A549 (cell line): ENCODE measurements around the gene GON7. TPM values are rescaled to one million over a fixed set of nuclear protein-coding genes. Genes with fewer than 3 reads are reported as not detected.

Source experiments
- ATAC-seq, 2 experiments: fragments of 200-7000 bp in 1 of 2; fragments of >200 bp in 1 of 2; cut with Nextera tagmentation in 1 of 2; cut with Tn5 transposase in 1 of 2; 3 replicates each; pipeline versions ENCODE4 v1.8.0 to v1.9.1; 2018 to 2020; ENCODE audit warnings: mild to moderate bottlenecking in 1 of 2, moderate library complexity in 1 of 2
- CTCF ChIA-PET: fragments of 300-600 bp; sonication (Branson Sonifier 250); formaldehyde crosslinking; extraction: SDS; loops from one replicate; lab custom pipeline; 2021; ENCODE audit warnings: antibody characterized with exemption, inconsistent platforms; lab: Yijun Ruan, JAX
- POLR2A ChIA-PET: fragments of 350-600 bp; formaldehyde crosslinking; extraction: SDS; loops from one replicate; lab custom pipeline; 2021; ENCODE audit warnings: antibody characterized with exemption, inconsistent platforms; lab: Yijun Ruan, JAX
- DNase-seq, 2 experiments: peaks; one replicate each; pipeline versions ENCODE4 v3.0.0 to v3.0.0-alpha.2; 2011 to 2016; ENCODE audit warnings: low read depth in 1 of 2, low spot score in 1 of 2
- FAIRE-seq: peaks from 2 replicates; lab custom pipeline; 2011; peaks lifted over from hg19 to GRCh38; lab: Jason Lieb, UNC
- H3K27ac ChIP-seq, 2 experiments: fragments of >200 bp; sonication (Bioruptor Twin); formaldehyde crosslinking; 3 replicates each; pipeline ENCODE4 v1.5.1; 2016 to 2017
- H3K4me1 ChIP-seq: fragments of >200 bp; sonication (Bioruptor Twin); formaldehyde crosslinking; 3 replicates; pipeline ENCODE4 v1.6.1; 2016
- H3K4me2 ChIP-seq: fragments of >200 bp; sonication (Bioruptor Twin); formaldehyde crosslinking; 3 replicates; pipeline ENCODE4 v1.6.1; 2016
- H3K4me3 ChIP-seq: fragments of >200 bp; sonication (Bioruptor Twin); formaldehyde crosslinking; 3 replicates; pipeline ENCODE4 v1.5.1; 2016
- H3K9me3 ChIP-seq: fragments of >200 bp; sonication (Bioruptor Twin); formaldehyde crosslinking; 3 replicates; pipeline ENCODE4 v1.6.1; 2016
- CHD2 ChIP-seq: fragments of 150-350 bp; IDR thresholded peaks from 2 replicates; pipeline ENCODE4 v1.6.1; 2014; ENCODE audit warnings: low read length; ENCODE audit not compliant: partially characterized antibody
- FOSL2 ChIP-seq, 2 experiments: fragments of 450-650 bp in 1 of 2; fragments of >200 bp in 1 of 2; sonication (Bioruptor Twin) in 1 of 2; formaldehyde crosslinking; IDR thresholded peaks; 2 replicates each; pipeline versions ENCODE4 v1.5.0 to v1.6.1; 2016 to 2020; ENCODE audit warnings: mild to moderate bottlenecking in 1 of 2, moderate library complexity in 1 of 2
- GATA3 ChIP-seq: IDR thresholded peaks from 2 replicates; pipeline ENCODE4 v1.6.1; 2012; ENCODE audit warnings: borderline replicate concordance
- JUN ChIP-seq, 2 experiments: fragments of >200 bp; sonication (Bioruptor Twin); formaldehyde crosslinking; IDR thresholded peaks; 2 replicates in 1 of 2; 3 replicates in 1 of 2; pipeline ENCODE4 v1.6.1; 2016 to 2017
- KDM1A ChIP-seq: fragments of 200-600 bp; sonication (generic); IDR thresholded peaks from 2 replicates; pipeline ENCODE4 v1.6.1; 2016; ENCODE audit warnings: low read depth, mild to moderate bottlenecking
- KDM5A ChIP-seq: fragments of 200-600 bp; sonication (generic); IDR thresholded peaks from 2 replicates; pipeline ENCODE4 v1.6.1; 2016; ENCODE audit warnings: antibody characterized with exemption, mild to moderate bottlenecking
- MAZ ChIP-seq: fragments of 150-350 bp; IDR thresholded peaks from 2 replicates; pipeline ENCODE4 v1.6.1; 2014; ENCODE audit warnings: antibody characterized with exemption, low read depth, low read length, borderline replicate concordance
- NFE2L2 ChIP-seq: fragments of 150-350 bp; conservative IDR thresholded peaks from 2 replicates; pipeline ENCODE4 v1.6.1; 2014; ENCODE audit warnings: low read length
- PHF8 ChIP-seq: fragments of 200-600 bp; sonication (generic); IDR thresholded peaks from 2 replicates; pipeline ENCODE4 v1.6.1; 2016; ENCODE audit warnings: low read depth, mild to moderate bottlenecking, antibody characterized with exemption, moderate library complexity, borderline replicate concordance
- POLR2A ChIP-seq: IDR thresholded peaks from 2 replicates; pipeline ENCODE4 v1.6.1; 2012; ENCODE audit warnings: mild to moderate bottlenecking, low read length
- POLR2AphosphoS2 ChIP-seq: conservative IDR thresholded peaks from 2 replicates; pipeline ENCODE4 v1.6.1; 2012; ENCODE audit warnings: low read length, improper control_type of control experiment, inconsistent platforms
- RCOR1 ChIP-seq: fragments of 150-350 bp; IDR thresholded peaks from 2 replicates; pipeline ENCODE4 v1.6.1; 2014; ENCODE audit warnings: antibody characterized with exemption, low read length, low read depth
- RFX5 ChIP-seq: fragments of 450-650 bp; IDR thresholded peaks from 2 replicates; pipeline ENCODE4 v1.7.1; 2014; ENCODE audit warnings: antibody characterized with exemption, mild to moderate bottlenecking, moderate library complexity
- SREBF2 ChIP-seq: fragments of 450-650 bp; IDR thresholded peaks from 2 replicates; pipeline ENCODE4 v1.6.1; 2014; ENCODE audit warnings: mild to moderate bottlenecking, moderate library complexity
- ZSCAN20 ChIP-seq: fragments of 250-450 bp; sonication (Bioruptor Pico); IDR thresholded peaks from 2 replicates; pipeline ENCODE4 v1.8.0; 2022; ENCODE audit warnings: mild to moderate bottlenecking, moderate library complexity
- WGBS: methylation state at CpG from one replicate; pipeline ENCODE4 v1.1.6; 2017; ENCODE audit errors: missing lambda C conversion rate; 5-methylcytosine and 5-hydroxymethylcytosine counted together
- polyA minus RNA-seq: library from RNA; depleted of rRNA, polyadenylated mRNA; stranded (reverse); fragments of >200 nt; gene quantifications from 2 replicates; pipeline ENCODE4 v1.2.3, GENCODE V29; 2011; rRNA and poly(A)+ RNA removed
- polyA plus RNA-seq, 4 experiments: library from polyadenylated mRNA; depleted of rRNA in 3 of 4; stranded (reverse); fragments of >200 nt; fragmentation: RNase III in 1 of 4; extraction: RNeasy Plus Mini Kit Qiagen cat#74134 plus additional on column Dnase treatment in 1 of 4; gene quantifications; 2 replicates in 3 of 4; 3 replicates in 1 of 4; pipeline ENCODE4 v1.2.3, GENCODE V29; 2011 to 2017
- TF ChIP-seq, protein P1 (sequence below): IDR thresholded peaks from 2 replicates; pipeline ENCODE4 v1.6.1; 2012; ENCODE audit warnings: low read depth, borderline replicate concordance
- TF ChIP-seq, protein P2 (sequence below): IDR thresholded peaks from 2 replicates; pipeline ENCODE4 v1.6.1; 2012
- TF ChIP-seq, protein P3 (sequence below): fragments of 450-650 bp; IDR thresholded peaks from 2 replicates; pipeline ENCODE4 v1.6.1; 2014; ENCODE audit warnings: antibody characterized with exemption
- TF ChIP-seq, protein P4 (sequence below): fragments of 250-450 bp; sonication (Bioruptor Pico); IDR thresholded peaks from 2 replicates; pipeline ENCODE4 v1.5.0; 2021; ENCODE audit warnings: mild to moderate bottlenecking, moderate library complexity, borderline replicate concordance
- TF ChIP-seq, protein P5 (sequence below): fragments of >200 bp; sonication (Bioruptor Twin); formaldehyde crosslinking; IDR thresholded peaks from 3 replicates; pipeline ENCODE4 v1.6.1; 2016
- TF ChIP-seq, protein P6 (sequence below): fragments of 150-350 bp; IDR thresholded peaks from 2 replicates; pipeline ENCODE4 v1.6.1; 2014; ENCODE audit warnings: low read depth, mild to moderate bottlenecking, low read length
- TF ChIP-seq, protein P7 (sequence below): fragments of 250-450 bp; sonication (Bioruptor Pico); IDR thresholded peaks from 2 replicates; pipeline ENCODE4 v1.5.0; 2020; ENCODE audit warnings: low read depth, mild to moderate bottlenecking, moderate library complexity

Gene GON7, protein sequence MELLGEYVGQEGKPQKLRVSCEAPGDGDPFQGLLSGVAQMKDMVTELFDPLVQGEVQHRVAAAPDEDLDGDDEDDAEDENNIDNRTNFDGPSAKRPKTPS
- polyA plus RNA-seq (2011; rRNA removed) = 14.6 and 19.2 TPM in 2 replicates
- polyA plus RNA-seq (2012; cell fraction: cytosol; rRNA removed) = 8.1 and 11.7 TPM in 2 replicates
- polyA plus RNA-seq (2012; cell fraction: nucleus; rRNA removed) = 3.2 and 5.8 TPM in 2 replicates
- 20.3 to 23.3 TPM (median 22.1 TPM) in 3 replicates for polyA plus RNA-seq (2017; fragmentation: RNase III; extraction: RNeasy Plus Mini Kit Qiagen cat#74134 plus additional on column Dnase treatment)
- polyA minus RNA-seq = 1.1 and 2.6 TPM in 2 replicates

DNA sequence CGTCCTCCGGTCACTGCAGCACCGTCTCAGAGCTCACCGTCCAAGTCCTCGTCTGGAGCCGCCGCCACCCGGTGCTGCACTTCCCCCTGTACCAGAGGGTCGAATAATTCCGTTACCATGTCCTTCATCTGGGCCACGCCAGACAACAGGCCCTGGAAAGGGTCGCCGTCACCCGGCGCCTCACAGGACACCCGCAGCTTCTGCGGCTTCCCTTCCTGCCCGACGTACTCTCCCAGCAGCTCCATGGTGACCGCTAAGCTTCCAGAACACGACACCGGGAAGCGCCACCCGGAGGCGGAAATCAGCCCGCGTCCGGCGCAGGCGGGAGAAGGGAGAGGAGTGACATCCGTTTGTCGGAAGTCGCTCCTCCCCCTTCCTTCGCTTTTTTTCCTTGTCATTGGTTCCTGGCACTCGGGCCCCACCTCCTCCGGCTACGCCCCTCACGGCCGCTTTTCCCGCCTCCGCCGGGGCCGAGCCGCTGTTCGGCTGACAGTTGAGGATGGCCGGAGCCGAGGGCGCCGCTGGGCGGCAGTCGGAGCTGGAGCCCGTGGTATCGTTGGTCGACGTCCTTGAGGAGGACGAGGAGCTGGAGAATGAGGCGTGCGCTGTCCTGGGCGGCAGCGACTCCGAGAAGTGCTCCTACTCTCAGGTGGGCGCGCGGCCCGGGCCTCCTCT is at the start of gene GON7, which contains the start of gene UBR7:
Gene GON7, minus strand, starts transcription at position 273 of the 675 bp plus-strand sequence. Its CDS starts 28 bp downstream, at position 245.
Gene UBR7, plus strand, starts transcription at position 464 of the 675 bp plus-strand sequence. Its CDS starts 36 bp downstream, at position 500.
- ChIA-PET CTCF (interaction anchor here (0.5 to 4.0 kb wide), 41 partner anchors 9 to 412 kb away, joined by 3 to 33 read pairs (median 4); partner anchors contain the start of gene ITPK1), POLR2A (interaction anchor here (0.6 to 3.6 kb wide), 8 partner anchors 12 to 80 kb away, joined by 3 to 25 read pairs (median 6); partner anchors contain the start of genes LYSET and MOAP1)
- 1% methylated on average over 31 of the region's 65 CpGs for WGBS
- H3K4me2 ChIP-seq = peak within 1 kb of the TSS; percentile 93
- H3K4me3 ChIP-seq = peak within 1 kb of the TSS; percentile 69
- no peak for FAIRE-seq
- peak within 1 kb of the TSS; percentile 84 to 91 for H3K27ac ChIP-seq
- TF ChIP-seq, protein P1, sequence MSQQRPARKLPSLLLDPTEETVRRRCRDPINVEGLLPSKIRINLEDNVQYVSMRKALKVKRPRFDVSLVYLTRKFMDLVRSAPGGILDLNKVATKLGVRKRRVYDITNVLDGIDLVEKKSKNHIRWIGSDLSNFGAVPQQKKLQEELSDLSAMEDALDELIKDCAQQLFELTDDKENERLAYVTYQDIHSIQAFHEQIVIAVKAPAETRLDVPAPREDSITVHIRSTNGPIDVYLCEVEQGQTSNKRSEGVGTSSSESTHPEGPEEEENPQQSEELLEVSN = peak; percentile 94
- TF ChIP-seq, protein P2, sequence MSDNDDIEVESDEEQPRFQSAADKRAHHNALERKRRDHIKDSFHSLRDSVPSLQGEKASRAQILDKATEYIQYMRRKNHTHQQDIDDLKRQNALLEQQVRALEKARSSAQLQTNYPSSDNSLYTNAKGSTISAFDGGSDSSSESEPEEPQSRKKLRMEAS = peak; percentile 89
- TF ChIP-seq, protein P3, sequence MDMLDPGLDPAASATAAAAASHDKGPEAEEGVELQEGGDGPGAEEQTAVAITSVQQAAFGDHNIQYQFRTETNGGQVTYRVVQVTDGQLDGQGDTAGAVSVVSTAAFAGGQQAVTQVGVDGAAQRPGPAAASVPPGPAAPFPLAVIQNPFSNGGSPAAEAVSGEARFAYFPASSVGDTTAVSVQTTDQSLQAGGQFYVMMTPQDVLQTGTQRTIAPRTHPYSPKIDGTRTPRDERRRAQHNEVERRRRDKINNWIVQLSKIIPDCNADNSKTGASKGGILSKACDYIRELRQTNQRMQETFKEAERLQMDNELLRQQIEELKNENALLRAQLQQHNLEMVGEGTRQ = no peak
- peak; percentile 80 for TF ChIP-seq POLR2A
- TF ChIP-seq, protein P4, sequence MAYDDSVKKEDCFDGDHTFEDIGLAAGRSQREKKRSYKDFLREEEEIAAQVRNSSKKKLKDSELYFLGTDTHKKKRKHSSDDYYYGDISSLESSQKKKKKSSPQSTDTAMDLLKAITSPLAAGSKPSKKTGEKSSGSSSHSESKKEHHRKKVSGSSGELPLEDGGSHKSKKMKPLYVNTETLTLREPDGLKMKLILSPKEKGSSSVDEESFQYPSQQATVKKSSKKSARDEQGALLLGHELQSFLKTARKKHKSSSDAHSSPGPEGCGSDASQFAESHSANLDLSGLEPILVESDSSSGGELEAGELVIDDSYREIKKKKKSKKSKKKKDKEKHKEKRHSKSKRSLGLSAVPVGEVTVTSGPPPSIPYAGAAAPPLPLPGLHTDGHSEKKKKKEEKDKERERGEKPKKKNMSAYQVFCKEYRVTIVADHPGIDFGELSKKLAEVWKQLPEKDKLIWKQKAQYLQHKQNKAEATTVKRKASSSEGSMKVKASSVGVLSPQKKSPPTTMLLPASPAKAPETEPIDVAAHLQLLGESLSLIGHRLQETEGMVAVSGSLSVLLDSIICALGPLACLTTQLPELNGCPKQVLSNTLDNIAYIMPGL (CRISPR knock-in tag) = no peak
- TF ChIP-seq PHF8 = peak; percentile 56; the same call in 1 of the 2 replicates
- TF ChIP-seq KDM1A = no peak
- 0 out of 2 replicates have a peak, but pooled peaks have one; percentile 12 for TF ChIP-seq GATA3
- peak; percentile 32 to 61; a peak in 3 of 5 replicates for TF ChIP-seq JUN (IDR thresholded peaks at IDR 0.05)
- no peak for TF ChIP-seq FOSL2 (IDR thresholded peaks at IDR 0.05)
- TF ChIP-seq FOSL2 (CRISPR knock-in tag; IDR thresholded peaks at IDR 0.05) = 0 out of 2 replicates have a peak, but pooled peaks have one; percentile 5
- TF ChIP-seq, protein P5, sequence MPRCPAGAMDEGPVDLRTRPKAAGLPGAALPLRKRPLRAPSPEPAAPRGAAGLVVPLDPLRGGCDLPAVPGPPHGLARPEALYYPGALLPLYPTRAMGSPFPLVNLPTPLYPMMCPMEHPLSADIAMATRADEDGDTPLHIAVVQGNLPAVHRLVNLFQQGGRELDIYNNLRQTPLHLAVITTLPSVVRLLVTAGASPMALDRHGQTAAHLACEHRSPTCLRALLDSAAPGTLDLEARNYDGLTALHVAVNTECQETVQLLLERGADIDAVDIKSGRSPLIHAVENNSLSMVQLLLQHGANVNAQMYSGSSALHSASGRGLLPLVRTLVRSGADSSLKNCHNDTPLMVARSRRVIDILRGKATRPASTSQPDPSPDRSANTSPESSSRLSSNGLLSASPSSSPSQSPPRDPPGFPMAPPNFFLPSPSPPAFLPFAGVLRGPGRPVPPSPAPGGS = 0 out of 3 replicates have a peak, but pooled peaks have one; percentile 63
- TF ChIP-seq, protein P6, sequence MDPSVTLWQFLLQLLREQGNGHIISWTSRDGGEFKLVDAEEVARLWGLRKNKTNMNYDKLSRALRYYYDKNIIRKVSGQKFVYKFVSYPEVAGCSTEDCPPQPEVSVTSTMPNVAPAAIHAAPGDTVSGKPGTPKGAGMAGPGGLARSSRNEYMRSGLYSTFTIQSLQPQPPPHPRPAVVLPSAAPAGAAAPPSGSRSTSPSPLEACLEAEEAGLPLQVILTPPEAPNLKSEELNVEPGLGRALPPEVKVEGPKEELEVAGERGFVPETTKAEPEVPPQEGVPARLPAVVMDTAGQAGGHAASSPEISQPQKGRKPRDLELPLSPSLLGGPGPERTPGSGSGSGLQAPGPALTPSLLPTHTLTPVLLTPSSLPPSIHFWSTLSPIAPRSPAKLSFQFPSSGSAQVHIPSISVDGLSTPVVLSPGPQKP = no peak
- TF ChIP-seq, all 56 proteins: peak for 8
- Histone ChIP-seq H3K4me1 (peaks cover 24% of the 10 kb centered on the region), H3K9me3 (no peaks in the 10 kb centered on the region)
- ATAC-seq (peak; percentile 94 to 96), DNase-seq (peak; percentile 90 to 97)

DNA sequence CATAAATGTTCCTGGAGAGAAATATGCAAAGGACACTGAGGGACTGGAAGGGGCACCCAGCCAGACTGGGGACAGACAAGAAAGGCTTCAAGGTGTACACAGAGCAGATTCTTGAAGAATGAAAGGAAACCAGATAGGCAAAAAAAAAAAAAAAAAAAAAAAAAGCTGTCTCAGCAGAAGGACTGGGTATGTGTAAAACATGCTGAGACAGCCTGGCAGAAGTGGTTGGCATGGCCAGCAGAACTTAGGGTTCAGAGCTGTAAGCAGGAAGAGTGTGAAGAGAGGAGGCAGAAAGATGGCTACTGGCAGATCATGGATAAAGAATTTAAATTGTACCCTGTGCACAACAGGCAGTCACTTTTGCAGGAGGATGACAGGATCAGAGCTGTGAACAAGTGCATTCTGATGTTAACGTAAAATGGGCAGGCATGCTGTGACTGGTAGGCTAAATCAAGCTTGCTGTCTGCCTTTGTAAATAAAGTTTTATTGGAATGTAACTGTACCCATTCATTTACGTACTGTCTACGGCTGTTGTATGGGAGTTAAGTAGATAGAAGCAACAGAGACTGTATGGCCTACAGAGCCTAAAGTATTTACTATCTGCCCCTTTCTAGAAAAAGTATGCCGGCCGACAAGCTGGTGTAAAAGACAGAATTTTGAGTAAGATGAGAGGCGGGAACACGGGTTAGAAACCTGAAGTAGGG is 42.4 kb upstream of the GON7 start:
- DNase-seq (no peak), ATAC-seq (no peak), FAIRE-seq (no peak)
- Histone ChIP-seq H3K4me1 (0 out of 3 replicates have a peak, but pooled peaks cover 6% of the 10 kb centered on the region), H3K4me2 (no peak overlapping the region), H3K9me3 (no peaks in the 10 kb centered on the region), H3K27ac (no peak overlapping the region), H3K4me3 (no peak overlapping the region)
- ChIA-PET CTCF (interaction anchor here (1.0 to 2.0 kb wide), 4 partner anchors 9 to 42 kb away, joined by 3 to 5 read pairs (median 4); no protein-coding TSS in a partner anchor), POLR2A (interaction anchor here (0.7 kb wide), 1 partner anchor 15 kb away, joined by 3 read pairs; no protein-coding TSS in a partner anchor)
- WGBS = 92% methylated on average over 7 of the region's 7 CpGs
- TF ChIP-seq, protein P7, sequence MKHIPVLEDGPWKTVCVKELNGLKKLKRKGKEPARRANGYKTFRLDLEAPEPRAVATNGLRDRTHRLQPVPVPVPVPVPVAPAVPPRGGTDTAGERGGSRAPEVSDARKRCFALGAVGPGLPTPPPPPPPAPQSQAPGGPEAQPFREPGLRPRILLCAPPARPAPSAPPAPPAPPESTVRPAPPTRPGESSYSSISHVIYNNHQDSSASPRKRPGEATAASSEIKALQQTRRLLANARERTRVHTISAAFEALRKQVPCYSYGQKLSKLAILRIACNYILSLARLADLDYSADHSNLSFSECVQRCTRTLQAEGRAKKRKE = no peak
- TF ChIP-seq ZSCAN20 (CRISPR knock-in tag) (no peak), NFE2L2 (no peak), CHD2 (no peak), RCOR1 (no peak), RFX5 (no peak), MAZ (no peak), SREBF2 (no peak), POLR2AphosphoS2 (no peak), KDM5A (no peak)
- TF ChIP-seq, protein P2 = no peak
- TF ChIP-seq, protein P1 = no peak
